HEK293T (cell line): ENCODE measurements around the gene MACROD1.

ENCODE experiments used
- CTCF ChIA-PET: fragments of 350-600 bp; formaldehyde crosslinking; extraction: SDS; loops from one replicate; lab custom pipeline; 2021; ENCODE audit warnings: antibody characterized with exemption, inconsistent platforms; lab: Yijun Ruan, JAX
- POLR2A ChIA-PET: fragments of 350-600 bp; formaldehyde crosslinking; extraction: SDS; loops from one replicate; lab custom pipeline; 2020; ENCODE audit warnings: antibody characterized with exemption, inconsistent platforms; lab: Yijun Ruan, JAX
- DNase-seq: peaks from one replicate; pipeline ENCODE4 v3.0.0; 2012; ENCODE audit warnings: mixed read lengths; ENCODE audit errors: extremely low spot score
- ARNT ChIP-seq: fragments of 450-650 bp; IDR thresholded peaks from 2 replicates; pipeline ENCODE4 v1.6.1; 2017; ENCODE audit warnings: mild to moderate bottlenecking
- BHLHE40 ChIP-seq: fragments of 450-650 bp; IDR thresholded peaks from 2 replicates; pipeline ENCODE4 v1.6.1; 2016; ENCODE audit warnings: mild to moderate bottlenecking, moderate library complexity, borderline replicate concordance
- CTBP1 ChIP-seq: fragments of 450-650 bp; IDR thresholded peaks from 2 replicates; pipeline ENCODE4 v1.6.1; 2016; ENCODE audit warnings: borderline replicate concordance
- ELF4 ChIP-seq: fragments of 450-650 bp; IDR thresholded peaks from 2 replicates; pipeline ENCODE4 v1.6.1; 2017; ENCODE audit warnings: antibody characterized with exemption
- FOXA1 ChIP-seq: fragments of 450-650 bp; IDR thresholded peaks from 2 replicates; pipeline ENCODE4 v1.6.1; 2016; ENCODE audit warnings: mild to moderate bottlenecking
- FOXK2 ChIP-seq: fragments of 450-650 bp; IDR thresholded peaks from 2 replicates; pipeline ENCODE4 v1.6.1; 2016; ENCODE audit warnings: mild to moderate bottlenecking
- FOXM1 ChIP-seq: fragments of 450-650 bp; IDR thresholded peaks from 2 replicates; pipeline ENCODE4 v1.6.1; 2017; ENCODE audit warnings: mild to moderate bottlenecking, borderline replicate concordance
- HDGF ChIP-seq: fragments of 450-650 bp; IDR thresholded peaks from 2 replicates; pipeline ENCODE4 v1.6.1; 2017; ENCODE audit warnings: antibody characterized with exemption, borderline replicate concordance
- L3MBTL2 ChIP-seq: fragments of 450-650 bp; conservative IDR thresholded peaks from 2 replicates; pipeline ENCODE4 v1.6.1; 2016; ENCODE audit warnings: mild to moderate bottlenecking
- LEF1 ChIP-seq: fragments of 450-650 bp; IDR thresholded peaks from 2 replicates; pipeline ENCODE4 v1.6.1; 2017; ENCODE audit warnings: mild to moderate bottlenecking, borderline replicate concordance
- NFRKB ChIP-seq: fragments of 450-650 bp; IDR thresholded peaks from 2 replicates; pipeline ENCODE4 v1.6.1; 2016; ENCODE audit warnings: mild to moderate bottlenecking, moderate library complexity
- SP1 ChIP-seq: fragments of 450-650 bp; IDR thresholded peaks from 2 replicates; pipeline ENCODE4 v1.6.1; 2017
- SUZ12 ChIP-seq: fragments of 450-650 bp; IDR thresholded peaks from 2 replicates; pipeline ENCODE4 v1.6.1; 2016; ENCODE audit warnings: mild to moderate bottlenecking
- TARDBP ChIP-seq: fragments of 450-650 bp; IDR thresholded peaks from 2 replicates; pipeline ENCODE4 v1.6.1; 2016
- ZNF384 ChIP-seq: fragments of 450-650 bp; IDR thresholded peaks from 2 replicates; pipeline ENCODE4 v1.6.1; 2016
- TF ChIP-seq, protein P1 (sequence below): fragments of 450-650 bp; IDR thresholded peaks from 2 replicates; pipeline ENCODE4 v1.6.1; 2016

The MACROD1 gene

DNA sequence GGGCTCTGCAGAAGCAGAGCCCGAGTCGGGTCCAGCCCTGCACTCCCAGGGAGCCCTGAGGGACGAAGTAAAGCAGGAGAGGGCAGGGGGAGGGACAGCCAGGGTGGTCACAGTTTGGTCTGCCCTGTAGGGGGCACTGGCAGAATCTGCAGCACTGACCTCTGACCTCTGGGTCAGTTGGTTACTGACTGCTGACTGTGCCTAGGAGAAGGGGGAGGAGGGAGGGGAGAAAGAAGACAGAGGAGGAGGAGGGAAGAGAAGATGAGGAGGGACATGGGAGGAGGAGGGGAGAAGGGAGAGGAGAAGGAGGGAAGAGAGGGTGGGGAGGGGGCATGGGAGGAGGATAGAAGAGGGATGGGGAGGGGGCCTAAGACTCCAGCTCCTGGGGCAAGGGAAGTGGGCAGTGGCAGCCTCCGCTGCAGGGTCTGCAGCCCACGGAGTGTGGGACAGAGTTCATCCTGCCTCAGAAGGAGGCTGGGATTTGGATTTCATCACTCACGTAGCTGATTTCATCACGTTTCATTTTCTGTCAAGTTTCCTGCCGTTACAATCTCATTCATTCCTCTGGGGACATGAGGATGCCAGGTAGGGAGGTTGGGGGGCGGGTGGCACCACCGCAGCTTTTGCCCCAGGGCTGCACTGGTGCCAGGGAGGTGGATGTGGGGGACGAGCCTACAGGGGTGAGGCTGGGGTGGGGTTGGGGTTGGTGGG is 75.0 kb downstream of the MACROD1 start:
- CTCF ChIA-PET: no interaction called here
- no peak for DNase-seq
- POLR2A ChIA-PET: no interaction called here
- no peak for TF ChIP-seq TARDBP
- TF ChIP-seq BHLHE40: no peak
- TF ChIP-seq SUZ12: no peak
- no peak for TF ChIP-seq L3MBTL2
- no peak for TF ChIP-seq FOXM1
- no peak for TF ChIP-seq CTBP1
- no peak for TF ChIP-seq FOXK2
- TF ChIP-seq FOXA1: no peak
- TF ChIP-seq SP1: no peak
- no peak for TF ChIP-seq ZNF384

DNA sequence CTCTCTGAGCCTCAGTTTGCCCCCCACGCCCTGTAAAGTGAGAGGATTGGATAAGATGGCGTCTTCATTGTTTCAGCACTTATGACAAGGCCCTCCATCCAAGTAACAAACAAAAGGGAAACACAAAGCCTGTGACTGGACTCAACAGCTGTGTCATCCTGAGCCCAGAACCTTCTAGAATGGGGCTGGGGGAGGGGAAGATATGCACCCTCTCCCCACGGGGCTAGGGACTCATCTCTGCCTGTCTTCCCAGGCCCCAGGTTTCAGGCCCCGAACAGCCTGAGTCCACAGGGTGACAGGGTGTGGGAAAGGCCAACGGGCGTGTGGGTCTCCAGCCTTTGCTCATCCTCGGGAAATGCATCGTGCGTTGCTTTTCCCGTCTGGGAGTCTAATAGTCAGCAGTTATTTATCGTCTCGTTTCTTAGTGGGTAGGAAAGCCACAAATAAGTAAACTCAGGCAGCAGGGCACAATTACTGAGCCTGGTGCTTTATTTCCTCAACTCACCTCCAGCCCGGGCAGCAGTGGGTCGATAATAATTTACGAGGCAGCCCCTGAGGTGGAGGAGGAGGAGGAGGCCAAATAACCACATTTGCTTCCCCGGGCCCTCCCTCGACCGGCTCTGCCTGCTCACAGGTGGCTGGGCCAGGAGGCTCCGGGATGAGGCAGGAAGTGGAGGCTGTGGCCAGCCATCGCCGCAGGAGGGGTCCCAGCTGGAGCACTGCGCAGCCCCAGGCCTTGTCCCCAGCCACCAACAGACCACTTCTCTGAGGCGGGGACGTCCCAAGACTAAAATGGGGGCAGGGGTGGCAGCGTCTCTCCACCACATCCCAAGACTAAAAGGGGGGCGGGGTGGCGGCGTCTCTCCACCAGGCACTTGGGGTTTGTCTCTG is 75.8 kb downstream of the MACROD1 start:
- no peak for DNase-seq
- ChIA-PET CTCF (no interaction called here), POLR2A (no interaction called here)
- TF ChIP-seq ARNT (no peak), L3MBTL2 (no peak), FOXK2 (no peak), LEF1 (no peak), FOXA1 (no peak), BHLHE40 (no peak), NFRKB (no peak), SP1 (no peak), TARDBP (no peak), SUZ12 (no peak), FOXM1 (no peak), ELF4 (no peak), ZNF384 (no peak), CTBP1 (no peak), HDGF (no peak)
- TF ChIP-seq, protein P1, sequence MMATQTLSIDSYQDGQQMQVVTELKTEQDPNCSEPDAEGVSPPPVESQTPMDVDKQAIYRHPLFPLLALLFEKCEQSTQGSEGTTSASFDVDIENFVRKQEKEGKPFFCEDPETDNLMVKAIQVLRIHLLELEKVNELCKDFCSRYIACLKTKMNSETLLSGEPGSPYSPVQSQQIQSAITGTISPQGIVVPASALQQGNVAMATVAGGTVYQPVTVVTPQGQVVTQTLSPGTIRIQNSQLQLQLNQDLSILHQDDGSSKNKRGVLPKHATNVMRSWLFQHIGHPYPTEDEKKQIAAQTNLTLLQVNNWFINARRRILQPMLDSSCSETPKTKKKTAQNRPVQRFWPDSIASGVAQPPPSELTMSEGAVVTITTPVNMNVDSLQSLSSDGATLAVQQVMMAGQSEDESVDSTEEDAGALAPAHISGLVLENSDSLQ: no peak

DNA sequence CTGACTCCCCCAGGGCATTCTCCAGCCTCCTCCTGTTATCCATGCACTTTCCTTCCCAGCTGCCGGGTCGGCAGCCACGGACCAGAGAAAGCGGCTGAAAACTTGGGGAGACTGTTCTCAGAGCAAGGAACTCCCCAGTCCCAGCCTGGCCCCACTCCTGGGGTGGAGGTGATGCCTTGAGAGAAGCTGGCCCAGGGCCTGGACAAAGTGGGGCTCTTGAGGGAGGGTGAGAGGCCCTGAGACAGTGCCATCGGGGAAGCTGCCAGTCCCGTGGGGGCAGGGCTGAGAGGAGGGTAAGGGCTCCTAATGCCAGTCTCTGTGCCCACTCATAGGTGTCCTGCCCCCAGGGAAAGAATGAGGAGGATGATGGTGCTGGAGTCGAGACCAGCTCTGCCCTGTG is 76.4 kb downstream of the MACROD1 start:
- POLR2A ChIA-PET: no interaction called here
- DNase-seq: no peak
- TF ChIP-seq SP1 (no peak), FOXA1 (no peak), FOXK2 (no peak), BHLHE40 (no peak), NFRKB (no peak), SUZ12 (no peak), ELF4 (no peak), CTBP1 (no peak), TARDBP (no peak), ZNF384 (no peak), FOXM1 (no peak), ARNT (no peak), L3MBTL2 (no peak), HDGF (no peak), LEF1 (no peak)
- TF ChIP-seq, protein P1: no peak
- CTCF ChIA-PET: no interaction called here

GRCh38 chr11:64089027-64089360 is 76.9 kb downstream of the MACROD1 start:
- TF ChIP-seq FOXA1 (no peak), CTBP1 (no peak), BHLHE40 (no peak), HDGF (no peak), ZNF384 (no peak), ARNT (no peak), L3MBTL2 (no peak), FOXM1 (no peak), SUZ12 (no peak)
- TF ChIP-seq, protein P1: no peak
- ChIA-PET CTCF (no interaction called here), POLR2A (no interaction called here)
- DNase-seq: no peak

DNA sequence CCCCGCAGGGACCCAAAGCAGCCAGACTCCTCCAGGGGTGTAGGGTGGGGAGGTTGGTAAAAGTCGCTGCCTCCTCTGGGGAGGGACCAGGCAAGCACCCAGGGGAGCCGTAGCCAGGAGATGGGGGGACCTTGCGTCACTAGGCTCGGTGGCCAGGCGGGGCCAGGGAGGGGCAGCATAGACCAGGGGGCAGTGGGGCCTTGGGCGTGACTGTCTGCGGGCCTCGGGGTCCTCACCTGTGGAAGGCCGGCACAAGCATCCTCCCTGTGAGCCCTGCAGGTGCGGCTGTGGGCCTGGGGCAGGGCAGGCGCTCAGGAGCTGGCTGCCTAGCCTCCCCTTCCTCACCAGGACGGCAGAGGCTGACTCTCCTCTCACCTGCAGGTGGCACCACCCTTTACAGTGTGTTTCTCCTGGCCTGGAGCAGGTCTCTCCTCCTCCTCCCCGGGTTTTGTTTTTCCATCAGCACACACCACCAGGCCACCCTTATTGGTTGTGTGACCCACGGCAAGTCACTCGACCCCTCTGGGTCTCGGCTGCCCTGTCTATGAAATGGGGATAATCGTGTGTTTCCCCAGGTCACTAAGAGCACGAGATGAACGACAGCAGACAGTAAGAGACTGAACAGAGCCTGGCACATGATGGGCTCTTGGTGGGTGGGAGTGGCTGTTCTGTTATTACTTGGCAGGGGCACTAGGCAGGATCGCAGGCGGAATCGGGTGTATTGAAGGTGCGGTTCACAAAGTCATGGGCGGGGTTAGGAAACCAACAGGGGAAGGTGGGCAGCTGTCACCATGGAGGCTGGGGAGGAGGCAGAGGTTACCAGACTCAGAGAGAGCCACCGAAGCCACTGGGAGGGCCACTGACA is 77.5 kb downstream of the MACROD1 start:
- ChIA-PET CTCF (no interaction called here), POLR2A (no interaction called here)

More for the DNA sequence above, 77.5 kb downstream of the MACROD1 start:
- peak; percentile 56 for DNase-seq
- TF ChIP-seq FOXA1 (no peak), CTBP1 (no peak), BHLHE40 (no peak), NFRKB (no peak)
